IPS-15b (cell line): ENCODE data around the gene NSFL1C.

Experiments
- H3K27me3 ChIP-seq: one replicate; pipeline ENCODE4 v1.6.1; 2013; ENCODE audit warnings: low read length; ENCODE audit not compliant: control insufficient read depth, insufficient read depth
- H3K36me3 ChIP-seq: one replicate; pipeline ENCODE4 v1.6.1; 2013; ENCODE audit warnings: low read length; ENCODE audit not compliant: control insufficient read depth, insufficient read depth
- H3K4me1 ChIP-seq: one replicate; pipeline ENCODE4 v1.6.1; 2013; ENCODE audit warnings: mild to moderate bottlenecking, low read length; ENCODE audit not compliant: control insufficient read depth, insufficient read depth
- H3K4me3 ChIP-seq: one replicate; pipeline ENCODE4 v1.5.1; 2013; ENCODE audit warnings: low read depth, low read length
- H3K9ac ChIP-seq: one replicate; pipeline ENCODE4 v1.6.1; 2013; ENCODE audit warnings: low read depth, mild to moderate bottlenecking, low read length
- H3K9me3 ChIP-seq: one replicate; pipeline ENCODE4 v1.6.1; 2013; ENCODE audit warnings: mild to moderate bottlenecking, low read length; ENCODE audit not compliant: control insufficient read depth, insufficient read depth

The NSFL1C gene

DNA sequence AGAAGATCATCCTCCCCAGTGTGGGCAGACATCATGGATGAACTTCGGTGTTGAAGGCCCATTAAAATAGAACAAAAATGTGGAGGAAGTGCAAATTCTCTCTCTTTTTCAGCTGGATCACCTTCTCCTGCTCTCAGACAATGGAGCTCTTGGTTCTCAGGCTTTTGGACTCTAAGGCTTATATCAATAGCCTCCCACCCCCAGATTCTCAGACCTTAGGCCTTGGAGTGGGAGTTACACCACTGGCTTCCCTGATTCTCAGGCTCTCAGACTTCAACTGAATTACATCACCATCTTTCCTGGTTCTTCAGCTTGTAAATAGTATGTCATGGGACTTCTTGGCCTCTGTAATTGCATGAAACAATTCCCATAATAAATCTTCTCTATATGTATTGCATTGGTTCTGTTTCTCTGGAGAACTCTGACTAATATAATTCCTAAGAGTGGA, 36.6 kb downstream of the NSFL1C start:
- H3K36me3 ChIP-seq: no peaks in the 10 kb centered on the region
- H3K9ac ChIP-seq: no peak overlapping the region
- peaks cover 12% of the 10 kb centered on the region for H3K9me3 ChIP-seq
- H3K4me1 ChIP-seq: peaks cover 18% of the 10 kb centered on the region
- no peak overlapping the region for H3K4me3 ChIP-seq
- no peaks in the 10 kb centered on the region for H3K27me3 ChIP-seq

GRCh38 chr20:1429143-1429728, 37.4 kb downstream of the NSFL1C start:
- Histone ChIP-seq H3K36me3 (no peaks in the 10 kb centered on the region), H3K4me3 (no peak overlapping the region), H3K4me1 (peaks cover 18% of the 10 kb centered on the region)

DNA sequence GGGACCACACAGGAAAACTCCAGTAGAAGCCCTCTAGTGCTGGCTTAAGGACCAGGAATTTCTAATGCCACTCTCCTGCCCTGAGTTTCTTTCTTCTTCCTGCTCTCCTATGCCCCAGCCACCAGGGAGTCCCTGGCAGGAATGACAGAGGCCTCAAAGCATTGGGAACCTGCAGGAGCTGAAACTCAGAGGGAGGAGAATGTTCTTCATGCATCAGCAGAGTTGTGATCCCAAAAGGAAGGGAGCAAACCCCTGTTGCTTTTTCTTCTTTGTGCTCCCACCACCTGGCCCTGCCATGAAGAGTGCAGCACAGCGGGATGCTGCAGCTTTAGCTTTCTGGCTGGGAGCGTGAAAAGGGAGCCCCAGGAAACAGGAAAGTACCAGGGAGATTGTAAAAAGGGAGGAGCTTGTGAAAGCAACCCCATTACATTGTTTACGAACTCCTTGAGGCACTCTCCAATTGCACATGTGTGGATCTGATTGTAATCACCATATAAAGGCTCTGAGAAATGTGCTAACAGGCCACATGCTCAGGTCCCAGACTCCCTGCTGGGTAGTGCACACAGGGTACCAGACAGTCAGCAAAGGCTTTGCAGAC, 39.1 kb downstream of the NSFL1C start:
- Histone ChIP-seq H3K4me1 (peaks cover 20% of the 10 kb centered on the region), H3K9me3 (no peaks in the 10 kb centered on the region), H3K4me3 (no peak overlapping the region), H3K9ac (no peak overlapping the region), H3K36me3 (no peaks in the 10 kb centered on the region), H3K27me3 (no peaks in the 10 kb centered on the region)

More at GRCh38 chr20:1429143-1429728, 37.4 kb downstream of the NSFL1C start:
- no peak overlapping the region for H3K9ac ChIP-seq
- no peaks in the 10 kb centered on the region for H3K27me3 ChIP-seq
- peaks cover 9% of the 10 kb centered on the region for H3K9me3 ChIP-seq

- no peaks in the 10 kb centered on the region for H3K27me3 ChIP-seq
- H3K4me1 ChIP-seq: peaks cover 20% of the 10 kb centered on the region
- no peaks in the 10 kb centered on the region for H3K36me3 ChIP-seq
- H3K9me3 ChIP-seq: no peaks in the 10 kb centered on the region
- no peak overlapping the region for H3K9ac ChIP-seq
- no peak overlapping the region for H3K4me3 ChIP-seq
These were observed 40.3 kb downstream of the NSFL1C start for GRCh38 chr20:1426231-1426849.

- H3K36me3 ChIP-seq: no peaks in the 10 kb centered on the region
- H3K4me3 ChIP-seq: no peak overlapping the region
- H3K27me3 ChIP-seq: no peaks in the 10 kb centered on the region
- H3K4me1 ChIP-seq: peaks cover 18% of the 10 kb centered on the region
- no peaks in the 10 kb centered on the region for H3K9me3 ChIP-seq
- H3K9ac ChIP-seq: no peak overlapping the region
These were observed 42.3 kb downstream of the NSFL1C start for GRCh38 chr20:1424336-1424735.

DNA sequence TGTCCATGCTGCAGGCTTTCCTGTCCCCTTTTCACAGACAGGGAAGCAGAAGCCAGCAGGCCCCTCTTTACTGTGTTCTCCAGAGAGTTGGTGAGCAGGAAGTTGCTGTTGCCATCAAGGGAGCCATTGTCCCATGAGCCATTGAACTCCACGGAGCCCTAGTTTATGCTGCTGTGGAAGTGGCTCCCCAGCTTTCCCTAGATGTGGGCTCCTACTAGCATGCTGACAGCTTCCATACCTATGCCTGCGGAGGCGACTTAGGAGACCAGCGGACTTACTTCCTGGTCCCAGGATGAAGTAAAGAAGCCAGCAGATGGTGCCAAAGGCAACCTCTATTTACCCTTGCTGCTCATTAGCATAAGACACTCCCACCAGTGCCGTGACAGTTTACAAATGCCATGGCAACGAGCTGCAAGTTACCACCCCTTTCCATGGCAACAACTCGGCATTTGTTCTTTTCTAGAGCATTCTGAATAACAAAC, 43.0 kb downstream of the NSFL1C start:
- Histone ChIP-seq H3K9me3 (no peaks in the 10 kb centered on the region), H3K9ac (no peak overlapping the region), H3K4me3 (no peak overlapping the region), H3K27me3 (no peaks in the 10 kb centered on the region), H3K36me3 (no peaks in the 10 kb centered on the region), H3K4me1 (peaks cover 18% of the 10 kb centered on the region)

- Histone ChIP-seq H3K4me1 (peaks cover 18% of the 10 kb centered on the region), H3K9ac (no peak overlapping the region)
These were observed 43.4 kb downstream of the NSFL1C start for GRCh38 chr20:1423206-1423605.

GRCh38 chr20:1422753-1423152, 43.9 kb downstream of the NSFL1C start:
- Histone ChIP-seq H3K9me3 (no peaks in the 10 kb centered on the region), H3K9ac (no peak overlapping the region), H3K4me1 (peaks cover 14% of the 10 kb centered on the region), H3K4me3 (no peak overlapping the region), H3K36me3 (no peaks in the 10 kb centered on the region), H3K27me3 (no peaks in the 10 kb centered on the region)

More at GRCh38 chr20:1423206-1423605, 43.4 kb downstream of the NSFL1C start:
- Histone ChIP-seq H3K36me3 (no peaks in the 10 kb centered on the region), H3K4me3 (no peak overlapping the region), H3K27me3 (no peaks in the 10 kb centered on the region), H3K9me3 (no peaks in the 10 kb centered on the region)

DNA sequence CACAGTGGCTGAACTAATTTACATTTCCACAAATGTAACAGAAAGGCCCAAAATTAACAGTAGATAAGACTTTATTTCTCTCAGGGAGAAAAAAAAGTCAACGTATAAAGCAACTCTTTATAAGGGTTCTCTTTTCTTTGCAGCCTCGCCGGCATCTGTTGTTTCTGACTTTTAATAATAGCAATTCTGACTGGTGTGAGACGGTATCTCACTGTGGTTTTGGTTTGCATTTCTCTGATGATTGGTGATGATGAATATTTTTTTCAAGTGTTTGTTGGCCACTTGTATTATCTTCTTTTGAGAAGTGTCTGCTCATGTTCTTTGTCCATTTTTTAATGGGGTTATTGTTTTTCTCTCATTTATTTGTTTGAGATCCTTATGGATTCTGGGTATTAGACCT, 46.6 kb downstream of the NSFL1C start:
- no peak overlapping the region for H3K9ac ChIP-seq
- no peaks in the 10 kb centered on the region for H3K36me3 ChIP-seq
- no peaks in the 10 kb centered on the region for H3K9me3 ChIP-seq
- peaks cover 2% of the 10 kb centered on the region for H3K4me1 ChIP-seq
- no peaks in the 10 kb centered on the region for H3K27me3 ChIP-seq
- no peak overlapping the region for H3K4me3 ChIP-seq

DNA sequence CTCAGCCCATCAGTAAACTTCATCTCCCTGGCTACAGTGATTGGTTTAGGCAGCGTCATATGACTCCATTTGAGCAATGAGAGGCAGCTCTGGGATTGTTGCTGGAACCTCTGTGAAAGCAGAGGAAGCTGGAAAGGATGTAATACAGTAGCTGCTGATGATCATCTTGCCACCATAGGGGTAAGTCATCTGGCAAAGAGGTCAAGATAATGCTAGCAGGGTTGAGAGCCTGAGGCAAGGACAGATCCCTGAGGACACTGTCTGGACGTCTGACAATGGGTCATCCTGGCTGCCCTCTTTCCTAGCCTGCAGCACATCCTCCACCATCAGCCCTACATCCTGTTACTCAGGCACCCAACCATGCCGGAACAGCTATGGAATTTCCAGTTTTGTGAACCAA, 48.3 kb downstream of the NSFL1C start:
- no peak overlapping the region for H3K4me3 ChIP-seq
- H3K9ac ChIP-seq: no peak overlapping the region
- H3K27me3 ChIP-seq: no peaks in the 10 kb centered on the region
- no peaks in the 10 kb centered on the region for H3K4me1 ChIP-seq
- H3K36me3 ChIP-seq: no peaks in the 10 kb centered on the region
- H3K9me3 ChIP-seq: no peaks in the 10 kb centered on the region

DNA sequence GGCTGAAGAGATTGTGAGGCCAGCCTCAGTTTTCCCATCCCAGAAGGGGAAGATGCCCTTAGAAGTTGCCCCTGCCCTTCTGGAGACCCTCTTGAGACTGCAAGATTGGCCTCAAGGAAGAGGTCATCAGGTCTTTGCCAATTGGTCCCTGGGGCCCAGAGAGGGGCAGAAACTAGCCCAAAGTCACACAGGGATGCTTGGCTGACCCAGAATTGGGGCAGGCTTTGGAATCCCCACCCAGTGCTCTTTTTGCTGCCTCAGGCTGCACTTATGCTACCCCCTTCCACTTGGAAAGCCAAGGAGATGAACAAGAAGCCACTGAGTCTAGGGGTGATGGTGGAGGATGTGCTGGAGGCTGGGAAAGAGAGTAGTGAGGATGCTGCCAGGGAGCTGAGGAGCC, 48.9 kb downstream of the NSFL1C start:
- Histone ChIP-seq H3K4me1 (no peaks in the 10 kb centered on the region), H3K9me3 (no peaks in the 10 kb centered on the region), H3K36me3 (no peaks in the 10 kb centered on the region)

DNA sequence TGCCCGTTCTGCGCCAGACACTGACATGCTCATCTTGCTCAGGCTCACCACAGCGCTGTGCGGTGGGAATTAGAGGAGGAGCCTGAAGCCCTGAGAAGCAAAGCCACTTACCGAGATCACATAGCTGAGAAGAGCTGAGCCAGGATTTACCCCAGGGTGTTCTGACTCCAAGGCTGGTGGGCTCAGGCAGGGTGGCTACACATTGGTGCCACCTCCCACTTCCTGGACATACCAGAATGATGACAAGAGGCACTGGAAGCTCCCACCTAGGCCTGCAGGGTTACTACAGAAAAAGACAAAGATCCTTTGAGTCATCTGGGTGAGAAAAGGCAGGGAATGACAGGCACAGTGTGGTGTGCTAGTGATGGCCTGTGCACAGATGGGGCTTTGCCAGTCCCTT, 49.4 kb downstream of the NSFL1C start:
- H3K9ac ChIP-seq: no peak overlapping the region
- no peaks in the 10 kb centered on the region for H3K36me3 ChIP-seq
- no peak overlapping the region for H3K4me3 ChIP-seq
- H3K4me1 ChIP-seq: no peaks in the 10 kb centered on the region
- H3K9me3 ChIP-seq: no peaks in the 10 kb centered on the region
- no peaks in the 10 kb centered on the region for H3K27me3 ChIP-seq

More for the DNA sequence above, 48.9 kb downstream of the NSFL1C start:
- Histone ChIP-seq H3K27me3 (no peaks in the 10 kb centered on the region), H3K4me3 (no peak overlapping the region), H3K9ac (no peak overlapping the region)
